GM19455 (cell line): Measurements from ENCODE around the gene TBC1D14.
"Not testable (repeated sequence)": the region's sequence is repeated elsewhere in the genome, so short reads cannot be mapped to it uniquely, and the experiment has no call there.

Experiments used
- ATAC-seq: cut with Tn5 transposase; IDR thresholded peaks from one replicate; pipeline ENCODE4 v1.9.1; 2021; ENCODE audit not compliant: unreplicated experiment

TBC1D14 gene

DNA sequence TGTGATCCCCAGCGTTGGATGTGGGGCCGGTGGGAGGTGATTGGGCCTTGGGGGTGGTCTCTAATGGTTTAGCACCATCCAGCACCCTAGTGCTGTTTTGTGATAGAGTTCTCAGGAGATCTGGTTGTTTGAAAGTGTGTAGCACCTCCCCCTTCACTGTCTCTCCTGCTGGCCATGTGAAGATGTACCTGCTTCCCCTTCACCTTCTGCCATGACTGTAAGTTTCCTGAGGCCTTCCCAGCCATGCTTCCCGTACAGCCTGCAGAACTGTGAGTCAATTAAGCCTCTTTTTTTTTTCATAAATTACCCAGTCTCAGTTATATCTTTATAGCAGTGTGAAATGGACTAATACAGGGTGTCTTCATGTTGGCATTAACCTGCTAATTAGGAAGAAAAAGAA is 19.3 kb upstream of the TBC1D14 start:
- ATAC-seq = no peak

GRCh38 chr4:6890971-6891370 is 18.7 kb upstream of the TBC1D14 start:
- ATAC-seq = not testable (repeated sequence)

- ATAC-seq = no peak
Measured at GRCh38 chr4:6891436-6892170, 18.0 kb upstream of the TBC1D14 start.

GRCh38 chr4:6892190-6892908 is 17.3 kb upstream of the TBC1D14 start:
- no peak for ATAC-seq

DNA sequence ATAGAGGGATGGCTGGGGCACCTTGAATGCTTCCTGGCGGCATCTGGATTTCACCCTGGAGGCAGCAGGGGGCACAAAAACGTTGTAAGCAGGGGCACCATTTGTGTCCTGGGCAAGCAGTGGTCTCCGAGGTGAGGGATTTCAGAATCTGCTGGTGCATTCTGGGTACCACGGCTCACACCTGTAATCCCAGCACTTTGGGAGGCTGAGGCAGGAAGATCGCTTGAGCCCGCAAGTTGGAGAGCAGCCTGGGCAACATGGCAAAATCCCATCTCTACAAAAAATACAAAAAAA is 16.8 kb upstream of the TBC1D14 start:
- no peak for ATAC-seq

GRCh38 chr4:6893449-6894085 is 16.1 kb upstream of the TBC1D14 start:
- no peak for ATAC-seq

GRCh38 chr4:6894086-6894478 is 15.5 kb upstream of the TBC1D14 start:
- ATAC-seq = no peak

DNA sequence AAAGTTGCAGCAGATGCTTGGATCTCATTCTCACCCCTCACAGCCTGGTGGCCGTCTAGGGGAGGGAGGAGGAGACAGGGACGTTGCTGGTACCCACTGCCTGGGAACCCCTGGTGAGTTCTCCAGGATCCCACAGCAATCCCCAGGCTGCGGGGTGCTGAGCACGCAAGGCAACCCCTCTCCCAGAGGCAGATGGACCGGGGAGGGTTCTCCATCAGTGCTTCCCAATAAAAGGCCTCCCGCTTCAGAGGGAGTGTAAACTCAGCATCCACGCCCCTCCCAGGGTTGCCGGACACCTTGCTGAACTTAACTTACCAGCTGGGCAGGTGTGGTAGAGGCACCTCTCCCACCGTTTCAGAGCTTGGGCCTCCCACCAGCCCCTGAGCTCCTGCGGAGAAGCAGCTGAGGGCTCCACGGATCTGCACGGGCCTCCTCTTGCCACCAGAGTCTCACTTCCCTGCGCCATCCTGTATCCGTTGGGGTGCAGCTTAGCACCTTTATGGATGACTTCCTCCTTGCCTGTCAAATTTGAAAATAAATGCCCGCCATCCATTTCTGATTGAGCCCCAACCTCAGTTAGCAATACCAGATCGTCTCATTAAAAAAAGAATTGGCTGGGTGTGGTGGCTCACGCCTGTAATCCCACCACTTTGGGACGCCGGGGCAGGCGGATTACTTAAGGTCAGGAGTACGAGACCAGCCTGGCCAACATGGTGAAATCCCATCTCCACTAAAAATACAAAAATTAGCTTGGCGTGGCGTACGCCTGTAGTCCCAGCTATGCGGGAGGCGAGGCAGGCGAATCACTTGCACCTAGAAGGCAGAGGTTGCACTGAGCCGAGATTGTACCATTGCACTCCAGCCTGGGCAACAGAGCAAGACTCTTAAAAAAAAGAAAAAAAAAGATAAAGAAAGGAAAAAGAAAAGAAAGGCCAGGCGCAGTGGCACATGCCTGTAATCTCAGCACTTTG is 14.8 kb upstream of the TBC1D14 start:
- no peak for ATAC-seq

DNA sequence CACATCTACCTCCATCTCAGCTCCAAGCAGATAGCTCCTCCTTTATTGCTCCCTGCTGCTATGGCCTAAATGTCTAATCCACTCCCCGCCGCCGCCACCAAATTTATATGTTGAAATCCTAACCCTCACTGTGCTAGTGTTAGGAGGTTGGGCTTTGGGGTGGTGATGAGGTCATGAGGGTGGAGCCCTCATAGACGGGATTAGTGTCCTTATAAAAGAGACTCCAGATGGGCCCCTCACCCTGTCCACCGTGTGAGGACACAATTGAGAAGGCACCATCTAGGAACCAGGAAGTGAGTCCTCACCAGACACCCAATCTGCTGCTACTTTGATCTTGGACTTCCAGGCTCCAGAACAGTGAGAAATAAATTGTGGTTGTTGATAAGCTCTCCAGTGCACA is 13.6 kb upstream of the TBC1D14 start:
- no peak for ATAC-seq

- no peak for ATAC-seq
Measured at GRCh38 chr4:6898763-6899162, 10.9 kb upstream of the TBC1D14 start.

GRCh38 chr4:6900181-6900812 is 9.3 kb upstream of the TBC1D14 start:
- no peak for ATAC-seq

DNA sequence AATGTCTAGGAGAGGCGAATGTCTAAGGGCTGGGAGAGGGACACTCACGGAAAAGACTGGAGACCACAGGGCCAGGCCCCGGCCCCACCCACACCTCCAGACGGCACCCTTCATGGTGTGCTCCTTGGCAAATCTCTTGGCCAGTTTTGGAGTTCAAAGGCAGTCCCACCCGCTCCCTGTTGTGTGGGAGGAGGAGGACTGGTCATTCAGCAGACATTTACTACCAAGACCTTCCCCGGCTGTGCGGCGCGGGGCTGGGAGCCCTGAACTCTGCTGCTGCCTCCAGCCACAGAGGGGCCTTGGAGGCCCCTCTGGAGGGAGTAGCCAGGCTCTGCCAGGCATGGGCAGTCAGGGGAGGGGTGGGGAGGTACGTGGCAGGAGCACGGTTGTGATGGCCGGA is 8.7 kb upstream of the TBC1D14 start:
- no peak for ATAC-seq

GRCh38 chr4:6901669-6902317 is 7.8 kb upstream of the TBC1D14 start:
- no peak for ATAC-seq

- ATAC-seq = no peak
Measured at GRCh38 chr4:6902318-6903042, 7.1 kb upstream of the TBC1D14 start.

DNA sequence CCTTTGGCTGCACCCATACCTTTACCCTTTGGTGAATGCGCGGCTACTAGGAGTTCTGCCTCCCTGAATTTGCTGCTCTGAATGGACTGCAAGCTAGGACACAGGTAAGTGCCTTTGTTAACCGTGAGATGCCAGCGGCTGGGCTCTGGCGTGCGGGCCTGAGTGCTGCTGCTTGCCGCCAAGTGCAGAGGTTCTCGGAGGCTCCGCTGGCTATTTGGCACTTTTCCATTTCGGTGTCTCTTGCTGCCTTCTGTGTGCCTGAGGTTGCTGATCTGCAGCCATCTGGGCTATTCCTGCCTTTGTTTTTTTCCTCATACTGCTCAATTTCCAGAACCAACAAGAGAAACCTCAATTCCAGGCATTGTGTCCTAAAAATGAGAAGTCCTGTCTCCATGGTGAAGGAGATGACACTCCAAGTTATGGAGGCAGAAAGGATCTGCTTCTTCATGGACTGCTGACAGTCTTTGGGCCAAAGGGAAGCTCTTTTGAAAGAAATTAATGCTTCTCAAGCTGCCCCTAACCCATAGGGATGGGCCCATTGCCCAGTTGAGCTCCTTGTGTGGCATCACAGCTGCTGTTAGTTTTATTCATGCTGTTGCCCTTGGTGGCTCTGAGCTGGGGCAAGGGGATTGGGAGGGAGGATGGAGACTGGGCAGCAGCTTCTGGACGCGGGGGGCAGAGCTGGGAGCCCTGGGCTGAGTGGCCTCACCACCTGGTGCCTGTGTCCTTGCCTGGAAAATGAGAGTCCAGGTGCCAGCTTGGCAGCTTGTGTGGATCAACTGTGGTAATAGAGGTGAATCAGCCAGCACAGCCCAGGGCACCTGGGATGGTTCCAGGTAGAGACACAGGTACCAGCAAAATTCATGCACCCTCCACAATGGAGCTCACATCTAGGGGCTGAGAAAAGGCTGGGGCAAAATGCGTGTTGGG is 3.8 kb upstream of the TBC1D14 start:
- no peak for ATAC-seq

- not testable (repeated sequence) for ATAC-seq
Measured at GRCh38 chr4:6906486-6906885, 3.1 kb upstream of the TBC1D14 start.

DNA sequence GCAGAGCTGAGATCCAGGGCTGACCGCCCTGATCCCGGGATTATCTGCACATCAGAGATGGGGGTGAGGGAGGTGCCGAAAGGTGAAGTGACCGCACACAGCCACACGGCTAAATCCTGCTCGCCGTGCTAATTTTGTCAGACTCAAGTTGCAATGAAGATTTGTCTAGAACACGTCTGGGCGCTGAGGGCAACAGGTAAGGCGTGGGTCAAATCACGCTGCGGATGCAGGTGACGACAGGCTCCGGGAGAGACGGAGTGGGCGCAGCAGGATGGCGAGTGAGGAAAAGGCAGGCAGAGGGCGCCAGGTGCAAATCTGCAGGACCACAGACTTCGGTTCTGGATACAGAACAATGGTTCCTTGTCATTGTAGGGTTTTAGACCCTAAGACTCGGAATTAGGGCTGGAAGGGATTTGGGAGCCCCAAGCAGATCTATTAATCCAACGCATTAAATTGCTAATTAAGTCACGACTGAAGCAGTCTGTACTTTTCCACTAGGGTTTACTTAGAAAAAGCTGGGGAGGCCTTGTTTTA is 1.9 kb upstream of the TBC1D14 start:
- no peak for ATAC-seq

GRCh38 chr4:6908432-6909112 is 1.1 kb upstream of the TBC1D14 start:
- ATAC-seq = no peak
